K562 (cell line): ENCODE measurements around the gene RCE1. TPM values are rescaled to one million over a fixed set of nuclear protein-coding genes. Genes with fewer than 3 reads are reported as not detected.
A peak's percentile ranks its signal among the peaks of the same experiment; 100 is the strongest.
"Not testable (repeated sequence)": the region's sequence is repeated elsewhere in the genome, so short reads cannot be mapped to it uniquely, and the experiment has no call there.

Source experiments
- ATAC-seq: fragments of 200-7000 bp; cut with Tn5 transposase; 3 replicates; pipeline ENCODE4 v1.9.1; 2020; ENCODE audit warnings: moderate library complexity
- BruUV-seq: library from RNA; stranded (reverse); fragments of 400-500 nt; replicated peaks from 2 replicates; lab custom pipeline; 2021; lab: Mats Ljungman, UMichigan
- CTCF ChIA-PET: fragments of 300-600 bp; formaldehyde crosslinking; extraction: SDS; loops from one replicate; lab custom pipeline; 2021; ENCODE audit warnings: low intra/inter-chr PET ratio; lab: Yijun Ruan, JAX
- POLR2A ChIA-PET: fragments of 300-600, 350-650 bp; sonication (Branson Sonifier 250); formaldehyde crosslinking; extraction: SDS; loops from one replicate; lab custom pipeline; 2021; ENCODE audit warnings: antibody characterized with exemption, inconsistent platforms; lab: Yijun Ruan, JAX
- DNase-seq, 4 experiments: peaks; one replicate each; pipeline versions ENCODE4 v3.0.0 to v3.0.0-alpha.2; 2011 to 2018; ENCODE audit warnings: low spot score in 3 of 4, mixed read lengths in 3 of 4; ENCODE audit errors: extremely low read depth in 1 of 4
- FAIRE-seq: peaks from 2 replicates; lab custom pipeline; 2011; peaks lifted over from hg19 to GRCh38; lab: Jason Lieb, UNC
- H2AFZ ChIP-seq: 2 replicates; pipeline ENCODE4 v1.6.0; 2011; ENCODE audit warnings: low read depth, low read length, control low read depth, inconsistent platforms
- H3K27ac ChIP-seq: fragments of 200-600 bp; 3 replicates; pipeline ENCODE4 v1.8.0; 2011; ENCODE audit warnings: low read depth, mild to moderate bottlenecking, control low read depth, inconsistent platforms, low read length, moderate library complexity, mixed read lengths; ENCODE audit errors: extremely low read depth
- H3K27me3 ChIP-seq, 2 experiments: fragments of 300-600 bp in 1 of 2; 2 replicates in 1 of 2; 3 replicates in 1 of 2; pipeline versions ENCODE4 v1.6.0 to v1.8.0; 2011; ENCODE audit warnings: inconsistent platforms in 2 of 2, low read length in 2 of 2, mild to moderate bottlenecking in 1 of 2, mixed read lengths in 1 of 2, moderate library complexity in 1 of 2; ENCODE audit not compliant: control insufficient read depth in 2 of 2, insufficient read depth in 2 of 2
- H3K36me3 ChIP-seq: fragments of 300-600 bp; 3 replicates; pipeline ENCODE4 v1.8.0; 2011; ENCODE audit warnings: mild to moderate bottlenecking, low read length, inconsistent platforms; ENCODE audit not compliant: control insufficient read depth, insufficient read depth
- H3K4me1 ChIP-seq, 2 experiments: fragments of 200-600 bp in 1 of 2; replicated peaks in 1 of 2; 2 replicates in 1 of 2; 3 replicates in 1 of 2; pipeline versions ENCODE4 v1.5.1 to v1.8.0; 2011; ENCODE audit warnings: inconsistent platforms in 2 of 2, low read length in 2 of 2, mild to moderate bottlenecking in 1 of 2, mixed read lengths in 1 of 2, moderate library complexity in 1 of 2; ENCODE audit not compliant: control insufficient read depth in 2 of 2, insufficient read depth in 2 of 2
- H3K4me2 ChIP-seq: 2 replicates; pipeline ENCODE4 v1.6.1; 2011; ENCODE audit warnings: low read length, control low read depth, inconsistent platforms, mixed read lengths; ENCODE audit not compliant: insufficient read depth
- H3K4me3 ChIP-seq: fragments of 200-600 bp; sonication (generic), shearing (Covaris generic); 2 replicates; pipeline ENCODE4 v1.5.1; 2016; ENCODE audit warnings: control low read depth, inconsistent platforms
- H3K79me2 ChIP-seq: fragments of 200-600 bp; 3 replicates; pipeline ENCODE4 v1.8.0; 2011; ENCODE audit warnings: low read length, inconsistent platforms; ENCODE audit not compliant: control insufficient read depth, insufficient read depth
- H3K9ac ChIP-seq, 2 experiments: 2 replicates each; pipeline versions ENCODE4 v1.6.0 to v1.6.1; 2011; ENCODE audit warnings: low read depth in 2 of 2, low read length in 2 of 2, control low read depth in 1 of 2, inconsistent platforms in 1 of 2, mild to moderate bottlenecking in 1 of 2, mixed read lengths in 1 of 2; ENCODE audit not compliant: insufficient read depth in 1 of 2
- H3K9me1 ChIP-seq: one replicate; pipeline ENCODE4 v1.6.0; 2011; ENCODE audit warnings: inconsistent platforms, mild to moderate bottlenecking, low read length, moderate library complexity; ENCODE audit not compliant: control insufficient read depth, insufficient read depth
- H3K9me3 ChIP-seq: replicated peaks from 2 replicates; pipeline ENCODE4 v1.5.1; 2011; ENCODE audit warnings: low read depth, low read length, inconsistent platforms; ENCODE audit not compliant: control insufficient read depth, insufficient read depth
- H4K20me1 ChIP-seq: replicated peaks from 2 replicates; pipeline ENCODE4 v1.6.1; 2011; ENCODE audit warnings: low read length, inconsistent platforms, mixed read lengths; ENCODE audit not compliant: control insufficient read depth, insufficient read depth
- JUNB ChIP-seq: fragments of 450-650 bp; formaldehyde crosslinking; conservative IDR thresholded peaks from 2 replicates; pipeline ENCODE4 v1.4.0; 2020; ENCODE audit warnings: mild to moderate bottlenecking
- KDM2B ChIP-seq: fragments of 250-450 bp; sonication (Bioruptor Pico); IDR thresholded peaks from 2 replicates; pipeline ENCODE4 v1.8.0; 2021; ENCODE audit warnings: mild to moderate bottlenecking, moderate library complexity
- ZNF121 ChIP-seq: sonication (generic); formaldehyde crosslinking; conservative IDR thresholded peaks from 2 replicates; pipeline ENCODE4 v1.8.0; 2022; ENCODE audit warnings: missing genetic modification reagents
- WGBS: fragments of 100-300 bp; shearing (Covaris generic); methylation state at CpG from one replicate; pipeline ENCODE4 v1.1.6; 2016; ENCODE audit warnings: low coverage, mixed read lengths; ENCODE audit not compliant: insufficient coverage; ENCODE audit errors: missing lambda C conversion rate; 5-methylcytosine and 5-hydroxymethylcytosine counted together
- in situ Hi-C: fragments of 300-500 bp; cut with MboI; formaldehyde crosslinking; loops from 4 replicates; pipeline ENCODE4 v1.15.0; 2018; ENCODE audit warnings: inconsistent platforms, mixed read lengths
- intact Hi-C: fragments of 100-400 bp; cut with micrococcal nuclease; formaldehyde crosslinking; loops from 2 replicates; pipeline ENCODE4 v1.14.2; 2022
- polyA plus RNA-seq, 8 experiments: library from polyadenylated mRNA; depleted of rRNA in 4 of 8; stranded (reverse) in 5 of 8; unstranded in 3 of 8; fragments of >200 nt; fragmentation: Nextera tagmentation in 2 of 8; fragmentation: Illumina TruSeq in 1 of 8; extraction: Ambion mirVana in 2 of 8; extraction: Trizol in 1 of 8; gene quantifications; 2 replicates each; pipeline versions ENCODE4 v1.2.1 to v1.2.3, GENCODE V29; 2011 to 2014; ENCODE audit warnings: inconsistent platforms in 1 of 8, missing spikeins in 1 of 8
- total RNA-seq, 7 experiments: library from RNA; depleted of rRNA in 6 of 7; stranded (reverse); fragments of >200 nt in 6 of 7; fragmentation: Illumina TruSeq in 2 of 7; extraction: Trizol in 2 of 7; gene quantifications; 2 replicates each; pipeline versions ENCODE4 v1.2.1 to v1.2.3, GENCODE V29; 2011 to 2021; ENCODE audit warnings: low replicate concordance in 1 of 7

Gene RCE1
- total and polyA plus RNA-seq, 9 of the 15 experiments (the other 6 are each of a cell fraction or from before 2014, with no cell fraction given), result 0.75 to 41.5 (median 15.1) TPM

DNA sequence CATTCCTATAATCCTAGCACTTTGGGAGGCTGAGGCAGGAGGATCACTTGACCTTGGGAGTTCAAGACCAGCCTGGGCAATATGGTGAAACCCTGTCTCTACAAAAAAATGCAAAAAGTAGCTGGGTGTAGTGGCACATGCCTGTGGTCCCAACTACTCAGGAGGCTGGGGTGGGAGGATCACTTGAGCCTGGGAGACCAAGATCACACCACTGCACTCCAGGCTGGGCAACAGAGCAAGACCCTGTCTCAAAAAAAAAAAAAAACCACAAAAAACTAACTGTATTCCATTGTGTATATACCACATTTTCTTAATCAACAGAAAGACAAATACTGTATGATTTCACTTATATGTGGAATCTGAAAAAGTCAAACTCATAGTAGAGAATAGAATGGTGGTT lies 43.4 kb upstream of the RCE1 start:
- POLR2A ChIA-PET, result interaction anchor here (1.1 kb wide), 1 partner anchor 44 kb away, joined by 3 read pairs; no protein-coding TSS in a partner anchor
- H3K79me2 ChIP-seq, H3K4me2 ChIP-seq, H3K27ac ChIP-seq, H3K4me1 ChIP-seq, in situ Hi-C loops, DNase-seq, FAIRE-seq, H3K4me3 ChIP-seq, H3K27me3 ChIP-seq, ATAC-seq, H3K9ac ChIP-seq, H3K9me3 ChIP-seq, H2AFZ ChIP-seq, H4K20me1 ChIP-seq, H3K36me3 ChIP-seq, intact Hi-C loops, BruUV-seq, H3K9me1 ChIP-seq, CTCF ChIA-PET: not testable (repeated sequence)
- peak; percentile 91 for TF ChIP-seq ZNF121 (CRISPR knock-in tag)

DNA sequence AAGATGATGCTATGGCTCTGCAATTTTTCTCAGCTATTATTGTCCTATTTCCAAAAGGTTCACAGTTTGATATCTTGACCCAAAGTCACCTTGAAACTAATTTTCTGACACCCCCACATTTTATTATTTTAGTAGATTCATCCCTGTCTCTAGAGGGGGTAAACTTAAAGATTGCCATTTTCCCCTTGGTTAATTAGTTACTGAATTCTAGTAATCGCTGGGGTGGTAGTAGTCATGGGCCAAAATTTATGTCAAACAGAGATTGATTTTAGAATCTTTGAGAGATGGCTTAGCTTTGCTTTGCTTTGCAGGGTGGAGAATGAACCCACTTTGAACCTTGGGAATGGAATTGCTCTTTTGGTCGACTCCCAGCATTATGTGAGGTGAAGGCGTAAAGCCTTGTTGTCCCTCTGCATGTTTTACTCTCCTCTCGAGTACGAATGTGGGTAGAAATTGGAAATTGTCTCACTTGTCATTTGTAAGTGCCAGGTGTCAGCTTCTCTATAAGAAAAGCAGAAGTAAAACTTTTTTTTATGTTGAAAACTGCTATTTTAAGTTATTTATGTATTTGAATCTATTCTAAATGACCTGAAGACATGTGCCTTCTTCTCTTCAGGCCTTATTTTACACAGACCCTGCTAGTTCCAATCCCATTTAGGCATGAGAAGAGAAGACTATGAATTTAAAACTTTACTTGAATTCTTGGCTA lies 42.4 kb upstream of the RCE1 start:
- Histone ChIP-seq H3K4me2 (no peak overlapping the region), H3K36me3 (no peaks in the 10 kb centered on the region), H3K9ac (no peak overlapping the region), H4K20me1 (no peaks in the 10 kb centered on the region), H3K4me3 (no peak overlapping the region), H3K4me1 (no peaks in the 10 kb centered on the region), H3K9me1 (no peaks in the 10 kb centered on the region), H3K27me3 (no peaks in the 10 kb centered on the region), H3K27ac (no peak overlapping the region), H3K79me2 (no peaks in the 10 kb centered on the region), H2AFZ (no peak overlapping the region), H3K9me3 (no peaks in the 10 kb centered on the region)
- intact Hi-C loops (no loop called here), in situ Hi-C loops (no loop called here)
- ATAC-seq, result no peak
- TF ChIP-seq JUNB (CRISPR knock-in tag), result no peak
- no peak for TF ChIP-seq KDM2B (CRISPR knock-in tag)
- no peak for DNase-seq
- WGBS, result 65% methylated on average over 5 of the region's 5 CpGs
- no TSS peak for BruUV-seq
- FAIRE-seq, result no peak
- ChIA-PET CTCF (no interaction called here), POLR2A (interaction anchor here (0.9 to 1.1 kb wide), 2 partner anchors 33 to 43 kb away, joined by 3 to 4 read pairs; no protein-coding TSS in a partner anchor)
